Limb (tissue), 2 donors: ENCODE data around the gene UBE2U.
"Not testable (repeated sequence)": the region's sequence is repeated elsewhere in the genome, so short reads cannot be mapped to it uniquely, and the experiment has no call there.

Experiments used
- DNase-seq, 2 donors: peaks; one replicate each; pipeline ENCODE4 v3.0.0-alpha.2; 2016; ENCODE audit errors: extremely low spot score in 2 of 2

Gene UBE2U

GRCh38 chr1:64236541-64236954 lies 33.1 kb downstream of the UBE2U start:
- DNase-seq, result no peak

- DNase-seq, result not testable (repeated sequence)
These were observed 36.1 kb downstream of the UBE2U start for GRCh38 chr1:64239519-64239918.

- DNase-seq, result no peak
These were observed 36.8 kb downstream of the UBE2U start for GRCh38 chr1:64240206-64240605.

GRCh38 chr1:64241069-64241468 lies 37.6 kb downstream of the UBE2U start:
- DNase-seq, result no peak

- peak in 1 of 2 donors; percentile 69 for DNase-seq
These were observed 39.7 kb downstream of the UBE2U start for GRCh38 chr1:64242895-64243756.

GRCh38 chr1:64243757-64244080 lies 40.3 kb downstream of the UBE2U start:
- no peak for DNase-seq

- DNase-seq, result no peak
These were observed 42.1 kb downstream of the UBE2U start for GRCh38 chr1:64245495-64245894.

- DNase-seq, result peak in 1 of 2 donors; percentile 76
These were observed 43.0 kb downstream of the UBE2U start for GRCh38 chr1:64246294-64246917.

GRCh38 chr1:64248065-64248464 lies 44.6 kb downstream of the UBE2U start:
- DNase-seq, result no peak

- DNase-seq, result not testable (repeated sequence)
These were observed 47.0 kb downstream of the UBE2U start for GRCh38 chr1:64250472-64250871.

- DNase-seq, result no peak
These were observed 48.5 kb downstream of the UBE2U start for GRCh38 chr1:64251971-64252370.

GRCh38 chr1:64257233-64257632 lies 53.8 kb downstream of the UBE2U start:
- DNase-seq, result not testable (repeated sequence)

- not testable (repeated sequence) for DNase-seq
These were observed 55.0 kb downstream of the UBE2U start for GRCh38 chr1:64258444-64258843.

GRCh38 chr1:64263335-64263734 lies 59.9 kb downstream of the UBE2U start:
- DNase-seq, result no peak

GRCh38 chr1:64263856-64264255 lies 60.4 kb downstream of the UBE2U start:
- no peak for DNase-seq

- DNase-seq, result no peak
These were observed 61.7 kb downstream of the UBE2U start for GRCh38 chr1:64265141-64265540.

GRCh38 chr1:64266991-64267390 lies 63.6 kb downstream of the UBE2U start:
- DNase-seq, result no peak

- peak; percentile 81 to 89 for DNase-seq
These were observed 65.5 kb downstream of the UBE2U start for GRCh38 chr1:64268653-64269557.

- no peak for DNase-seq
These were observed 66.1 kb downstream of the UBE2U start for GRCh38 chr1:64269558-64269884.

GRCh38 chr1:64280001-64280400 lies 76.6 kb downstream of the UBE2U start:
- no peak for DNase-seq

- DNase-seq, result peak; percentile 74 to 78
These were observed 78.9 kb downstream of the UBE2U start for GRCh38 chr1:64282351-64282750.

GRCh38 chr1:64287071-64287470 lies 83.6 kb downstream of the UBE2U start:
- DNase-seq, result no peak
